Adipocyte (in vitro differentiated cells): ENCODE measurements around the gene BBS1.
"Not testable (repeated sequence)": the region's sequence is repeated elsewhere in the genome, so short reads cannot be mapped to it uniquely, and the experiment has no call there.

ENCODE experiments used
- DNase-seq: peaks from one replicate; pipeline ENCODE4 v3.0.0-alpha.2; 2015; ENCODE audit warnings: low read depth
- H3K27me3 ChIP-seq: replicated peaks from 2 replicates; pipeline ENCODE4 v1.7.0; 2013; ENCODE audit warnings: mild to moderate bottlenecking, low read length, moderate library complexity; ENCODE audit not compliant: control insufficient read depth, insufficient read depth
- H3K36me3 ChIP-seq: 2 replicates; pipeline ENCODE4 v1.7.0; 2013; ENCODE audit warnings: low read length, mild to moderate bottlenecking, moderate library complexity; ENCODE audit not compliant: control insufficient read depth, insufficient read depth, severe bottlenecking
- H3K4me1 ChIP-seq: 2 replicates; pipeline ENCODE4 v1.7.0; 2013; ENCODE audit warnings: mild to moderate bottlenecking, low read length, moderate library complexity; ENCODE audit not compliant: control insufficient read depth, insufficient read depth
- H3K4me3 ChIP-seq: 2 replicates; pipeline ENCODE4 v1.7.0; 2013; ENCODE audit warnings: mild to moderate bottlenecking, low read length, moderate library complexity
- H3K9ac ChIP-seq: 2 replicates; pipeline ENCODE4 v1.7.0; 2013; ENCODE audit warnings: mild to moderate bottlenecking, low read length, moderate library complexity
- H3K9me3 ChIP-seq: 2 replicates; pipeline ENCODE4 v1.7.0; 2013; ENCODE audit warnings: mild to moderate bottlenecking, low read length, moderate library complexity; ENCODE audit not compliant: control insufficient read depth

Gene BBS1

DNA sequence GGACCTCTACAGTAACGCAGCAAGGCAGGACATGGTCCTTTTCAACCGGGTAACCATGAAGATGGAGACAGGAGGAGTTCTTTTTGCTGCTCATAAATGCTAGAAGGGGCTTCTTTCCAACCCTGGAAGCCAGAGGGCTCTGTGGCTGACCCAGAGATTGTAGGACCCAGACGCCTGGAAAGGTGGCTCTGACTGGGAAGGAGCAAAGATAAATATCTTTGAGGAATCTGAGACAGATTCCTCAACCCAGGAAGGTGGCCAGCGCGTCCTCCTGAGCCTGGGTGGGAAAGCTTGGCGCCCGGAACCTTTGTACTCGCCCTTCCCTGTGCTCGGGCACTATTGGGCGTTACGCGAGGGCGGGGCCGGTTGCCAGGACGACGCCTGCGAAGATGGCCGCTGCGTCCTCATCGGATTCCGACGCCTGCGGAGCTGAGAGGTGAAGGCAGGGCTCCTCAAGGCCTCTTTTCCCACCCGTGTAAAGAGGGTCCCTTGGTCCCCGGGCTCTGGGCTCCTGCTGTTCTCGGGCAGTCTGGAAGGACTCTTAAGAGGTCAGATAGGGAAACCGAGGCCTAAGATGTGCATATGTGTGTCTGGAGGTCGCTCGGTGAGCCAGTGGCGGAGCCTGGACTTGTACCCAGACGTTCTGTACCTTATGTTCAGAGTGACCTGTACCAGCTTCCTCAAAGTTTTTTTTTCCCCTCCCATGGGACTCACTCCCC, at the start of gene BBS1:
Gene BBS1 (plus strand): TSS at position 365 of the 719 bp plus-strand sequence. CDS start 25 bp downstream, at position 390.
- Histone ChIP-seq H3K9ac (peak within 1 kb of the TSS; percentile 93), H3K27me3 (no peaks in the 10 kb centered on the region), H3K4me3 (peak within 1 kb of the TSS; percentile 96), H3K9me3 (no peaks in the 10 kb centered on the region), H3K4me1 (peaks cover 7% of the 10 kb centered on the region), H3K36me3 (peaks cover 5% of the 10 kb centered on the region)
- DNase-seq = peak; percentile 93

DNA sequence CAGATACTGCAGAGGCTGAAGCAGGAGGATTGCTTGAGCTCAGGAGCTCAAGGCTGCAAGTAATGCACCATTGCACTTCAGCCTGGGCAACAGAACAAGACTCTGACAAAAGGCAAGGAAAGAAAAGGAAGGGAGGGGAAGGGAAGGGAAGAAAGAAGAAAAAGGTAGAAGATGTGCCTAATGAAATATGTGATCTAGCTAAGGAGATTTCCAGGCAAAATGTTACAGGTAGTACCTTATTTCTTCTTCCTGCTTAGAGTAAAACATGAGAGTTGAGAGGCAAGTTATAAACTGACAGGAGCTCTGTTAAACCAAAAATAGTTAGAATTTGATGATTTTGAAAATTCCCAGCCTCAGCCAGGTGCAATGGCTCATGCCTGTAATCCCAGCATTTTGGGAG, 48.4 kb upstream of the BBS1 start:
- no peaks in the 10 kb centered on the region for H3K36me3 ChIP-seq
- no peaks in the 10 kb centered on the region for H3K9me3 ChIP-seq
- H3K4me3 ChIP-seq = no peak overlapping the region
- H3K9ac ChIP-seq = no peak overlapping the region
- DNase-seq = no peak
- H3K4me1 ChIP-seq = peaks cover 10% of the 10 kb centered on the region
- no peaks in the 10 kb centered on the region for H3K27me3 ChIP-seq

- H3K4me1 ChIP-seq = peaks cover 16% of the 10 kb centered on the region
- H3K27me3 ChIP-seq = no peaks in the 10 kb centered on the region
- H3K9me3 ChIP-seq = no peaks in the 10 kb centered on the region
- no peak for DNase-seq
- no peak overlapping the region for H3K9ac ChIP-seq
- H3K4me3 ChIP-seq = no peak overlapping the region
- H3K36me3 ChIP-seq = no peaks in the 10 kb centered on the region
These were observed 47.5 kb upstream of the BBS1 start for GRCh38 chr11:66462911-66463310.

- not testable (repeated sequence) for H3K27me3 ChIP-seq, H3K4me3 ChIP-seq, H3K36me3 ChIP-seq, H3K9ac ChIP-seq, DNase-seq, H3K9me3 ChIP-seq
- H3K4me1 ChIP-seq = peaks cover 12% of the 10 kb centered on the region
These were observed 46.3 kb upstream of the BBS1 start for GRCh38 chr11:66464116-66464515.

GRCh38 chr11:66464916-66465315, 45.5 kb upstream of the BBS1 start:
- no peaks in the 10 kb centered on the region for H3K36me3 ChIP-seq
- no peaks in the 10 kb centered on the region for H3K9me3 ChIP-seq
- DNase-seq = no peak
- H3K4me1 ChIP-seq = peaks cover 9% of the 10 kb centered on the region
- no peak overlapping the region for H3K9ac ChIP-seq
- no peaks in the 10 kb centered on the region for H3K27me3 ChIP-seq
- H3K4me3 ChIP-seq = no peak overlapping the region

DNA sequence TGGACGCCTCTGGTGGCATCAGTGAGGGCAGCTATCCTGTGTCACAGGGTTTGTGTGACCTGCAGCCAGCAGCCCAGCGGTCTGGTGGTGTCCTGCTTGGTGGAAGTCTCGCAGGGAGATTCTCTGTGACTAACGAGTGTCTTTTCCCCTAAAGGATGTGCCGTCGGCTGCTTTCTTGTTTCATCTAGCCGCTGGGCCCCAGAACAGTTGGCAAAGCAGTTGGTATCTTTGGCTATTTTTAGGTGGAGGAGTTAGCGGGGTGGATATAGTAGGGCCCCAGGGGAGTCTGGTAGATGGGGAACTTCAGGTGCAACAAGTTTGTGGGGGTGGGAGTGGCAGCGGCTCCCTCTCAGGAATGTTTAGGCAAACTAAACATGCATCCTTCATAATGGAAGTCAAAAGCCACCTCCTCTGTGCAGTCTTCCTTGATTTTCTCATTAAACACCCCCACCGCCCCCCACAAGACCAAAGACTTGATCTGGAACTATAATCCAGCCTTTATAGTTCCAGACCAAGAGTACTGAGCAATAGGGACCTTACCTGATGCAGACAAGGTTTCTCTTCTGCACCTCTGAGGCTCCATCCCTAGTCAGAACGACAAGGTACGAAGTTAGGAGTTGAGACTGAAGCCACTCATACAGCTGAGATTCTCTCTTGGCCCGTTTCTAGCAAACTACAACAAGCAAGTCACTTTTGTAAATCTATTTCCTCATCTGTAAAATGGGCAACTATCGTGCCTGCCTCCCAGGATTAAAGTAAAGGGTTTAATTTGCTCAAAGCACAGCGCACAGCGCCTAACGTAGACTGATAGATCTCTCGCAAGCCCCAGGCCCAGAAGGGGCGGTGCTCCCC, 44.8 kb upstream of the BBS1 start:
- H3K9ac ChIP-seq = peak overlapping the region; percentile 84
- DNase-seq = no peak
- H3K4me1 ChIP-seq = peaks cover 9% of the 10 kb centered on the region
- H3K9me3 ChIP-seq = no peaks in the 10 kb centered on the region
- no peaks in the 10 kb centered on the region for H3K36me3 ChIP-seq
- peak overlapping the region; percentile 85 for H3K4me3 ChIP-seq
- H3K27me3 ChIP-seq = no peaks in the 10 kb centered on the region

- Histone ChIP-seq H3K9me3 (no peaks in the 10 kb centered on the region), H3K4me1 (peaks cover 9% of the 10 kb centered on the region), H3K27me3 (no peaks in the 10 kb centered on the region), H3K4me3 (peak within 1 kb of the TSS; percentile 85), H3K9ac (peak within 1 kb of the TSS; percentile 84), H3K36me3 (no peaks in the 10 kb centered on the region)
- DNase-seq = peak; percentile 98
These were observed 44.0 kb upstream of the BBS1 start, which contains the start of gene PELI3 for GRCh38 chr11:66466225-66467033. PELI3 (plus strand) TSS chr11:66466905; CDS start chr11:66468129, 1,224 bp downstream.

GRCh38 chr11:66467034-66467659, 43.3 kb upstream of the BBS1 start:
- DNase-seq = peak; percentile 71

GRCh38 chr11:66467756-66468155, 42.7 kb upstream of the BBS1 start:
- H3K9me3 ChIP-seq = no peaks in the 10 kb centered on the region
- H3K27me3 ChIP-seq = no peaks in the 10 kb centered on the region
- H3K4me1 ChIP-seq = peaks cover 9% of the 10 kb centered on the region
- H3K4me3 ChIP-seq = peak overlapping the region; percentile 85
- peak overlapping the region; percentile 82 for H3K9ac ChIP-seq
- DNase-seq = no peak
- H3K36me3 ChIP-seq = peaks cover 6% of the 10 kb centered on the region

More at GRCh38 chr11:66467034-66467659, 43.3 kb upstream of the BBS1 start:
- H3K27me3 ChIP-seq = no peaks in the 10 kb centered on the region
- peak overlapping the region; percentile 85 for H3K4me3 ChIP-seq
- H3K36me3 ChIP-seq = peaks cover under 1% of the 10 kb centered on the region
- H3K9me3 ChIP-seq = no peaks in the 10 kb centered on the region
- H3K4me1 ChIP-seq = peaks cover 9% of the 10 kb centered on the region
- peak overlapping the region; percentile 82 for H3K9ac ChIP-seq

DNA sequence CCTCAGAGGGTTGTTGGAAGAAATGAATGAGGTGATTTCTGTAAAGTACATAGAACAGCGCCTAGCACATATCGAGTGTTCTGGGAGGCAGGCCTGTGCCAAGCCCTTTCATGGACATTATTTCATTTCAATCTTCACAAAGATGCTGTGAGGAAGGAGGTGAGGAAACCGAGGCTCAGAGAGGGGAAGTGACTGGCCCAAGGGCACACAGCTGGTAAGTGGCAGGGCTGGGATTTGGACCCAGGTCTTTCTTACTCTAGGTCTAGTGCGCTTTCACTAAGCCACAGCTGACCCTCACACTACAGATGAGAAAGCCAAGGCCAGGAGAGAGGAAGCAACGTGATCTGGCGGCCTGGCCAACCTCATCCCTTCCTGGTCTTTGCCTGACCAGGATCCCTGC, 41.7 kb upstream of the BBS1 start:
- DNase-seq = no peak
- Histone ChIP-seq H3K9me3 (no peaks in the 10 kb centered on the region), H3K9ac (no peak overlapping the region), H3K36me3 (peaks cover 7% of the 10 kb centered on the region), H3K27me3 (no peaks in the 10 kb centered on the region), H3K4me3 (no peak overlapping the region), H3K4me1 (peaks cover 9% of the 10 kb centered on the region)
